Hepatocyte (in vitro differentiated cells): ENCODE measurements around the gene ABCG4.
"Not testable (repeated sequence)": the region's sequence is repeated elsewhere in the genome, so short reads cannot be mapped to it uniquely, and the experiment has no call there.

Source experiments
- CTCF ChIP-seq: fragments of 200-600 bp; sonication (generic); IDR thresholded peaks from 2 replicates; pipeline ENCODE4 v1.5.1; 2016; ENCODE audit warnings: antibody characterized with exemption, mild to moderate bottlenecking; ENCODE audit not compliant: poor library complexity
- EZH2 ChIP-seq: fragments of 200-600 bp; sonication (generic); IDR thresholded peaks from 2 replicates; pipeline ENCODE4 v1.6.1; 2016; ENCODE audit warnings: antibody characterized with exemption, mild to moderate bottlenecking, borderline replicate concordance
- EZH2phosphoT487 ChIP-seq: fragments of 200-600 bp; sonication (generic); IDR thresholded peaks from one replicate; pipeline ENCODE4 v1.6.1; 2018; ENCODE audit warnings: antibody characterized with exemption, mild to moderate bottlenecking, low read depth, moderate library complexity; ENCODE audit not compliant: unreplicated experiment, severe bottlenecking

- TF ChIP-seq CTCF, EZH2, EZH2phosphoT487: not testable (repeated sequence)
These were observed 9.6 kb upstream of the ABCG4 start for GRCh38 chr11:119139276-119139675.
